ENCODE data around the gene ATP1A2. TPM values are rescaled to one million over a fixed set of nuclear protein-coding genes. Genes with fewer than 3 reads are reported as not detected.

Gene ATP1A2
- total RNA-seq, 4 donors from 2014 or later = 1.1 to 5.8 (median 5.0) TPM

- TF ChIP-seq POLR2A (IDR thresholded peaks at IDR 0.05) = no peak
- no peak for TF ChIP-seq CTCF (IDR thresholded peaks at IDR 0.05)
- no peak overlapping the region for H3K4me3 ChIP-seq (ENCODE audit: low read depth, poor library complexity, severe bottlenecking)
- WGBS, 2 donors = 72 to 86% methylated on average over 7 of the region's 7 CpGs
- no peak for DNase-seq (ENCODE audit: low spot score in 2 of 2)
- intact Hi-C loops (cut with DNase I; ENCODE audit: low total_unique reads) = no loop called here
Observed at GRCh38 chr1:160187407-160187806, 71.8 kb downstream of the ATP1A2 start.

- no peak overlapping the region for H3K4me3 ChIP-seq (ENCODE audit: low read depth, poor library complexity, severe bottlenecking)
- WGBS, 2 donors = 83 to 88% methylated on average over 7 of the region's 7 CpGs
- intact Hi-C loops (cut with DNase I; ENCODE audit: low total_unique reads) = loop anchor here (2.0 kb wide), 1 partner anchor 66 kb away; no protein-coding TSS in a partner anchor
- TF ChIP-seq POLR2A (IDR thresholded peaks at IDR 0.05) (no peak), CTCF (IDR thresholded peaks at IDR 0.05) (no peak)
- no peak for DNase-seq (ENCODE audit: low spot score in 2 of 2)
Observed at GRCh38 chr1:160188341-160188740, 72.8 kb downstream of the ATP1A2 start.

- H3K4me3 ChIP-seq (ENCODE audit: low read depth, poor library complexity, severe bottlenecking) = no peak within 1 kb of the TSS
- TF ChIP-seq CTCF (IDR thresholded peaks at IDR 0.05) = no peak
- no peak for TF ChIP-seq POLR2A (IDR thresholded peaks at IDR 0.05)
- WGBS, 2 donors = 56 to 63% methylated on average over 15 of the region's 15 CpGs
- intact Hi-C loops (cut with DNase I; ENCODE audit: low total_unique reads) = loop anchor here (2.0 to 10.0 kb wide), 4 partner anchors 62 to 102 kb away; no protein-coding TSS in a partner anchor
- no peak for DNase-seq (ENCODE audit: low spot score in 2 of 2)
Observed at GRCh38 chr1:160189649-160190625, 74.4 kb downstream of the ATP1A2 start, which contains the start of gene CASQ1. CASQ1 (plus strand) TSS chr1:160190575; CDS start chr1:160190752, 177 bp downstream.

GRCh38 chr1:160191756-160192155 lies 76.2 kb downstream of the ATP1A2 start:
- DNase-seq (ENCODE audit: low spot score in 2 of 2) = no peak
- 95 to 97% methylated on average over 3 of the region's 3 CpGs for WGBS, 2 donors
- intact Hi-C loops (cut with DNase I; ENCODE audit: low total_unique reads) = loop anchor here (5.0 to 10.0 kb wide), 3 partner anchors 61 to 101 kb away; no protein-coding TSS in a partner anchor
- no peak for TF ChIP-seq POLR2A (IDR thresholded peaks at IDR 0.05)
- no peak overlapping the region for H3K4me3 ChIP-seq (ENCODE audit: low read depth, poor library complexity, severe bottlenecking)

- TF ChIP-seq CTCF (IDR thresholded peaks at IDR 0.05) (no peak), POLR2A (IDR thresholded peaks at IDR 0.05) (no peak)
- H3K4me3 ChIP-seq (ENCODE audit: low read depth, poor library complexity, severe bottlenecking) = no peak overlapping the region
- intact Hi-C loops (cut with DNase I; ENCODE audit: low total_unique reads) = loop anchor here (5.0 to 10.0 kb wide), 3 partner anchors 60 to 100 kb away; no protein-coding TSS in a partner anchor
- no peak for DNase-seq (ENCODE audit: low spot score in 2 of 2)
Observed at GRCh38 chr1:160192234-160192633, 76.7 kb downstream of the ATP1A2 start.

Other genes starting within 250 kb of the ATP1A2 start
- 1 to 10 TPM in 1 of 4 donors, under 1 TPM in 3; 0.46 to 3.0 (median 0.66) TPM for gene CFAP45, start 215.6 kb upstream of the ATP1A2 start, total RNA-seq
- gene TAGLN2, start 190.3 kb upstream of the ATP1A2 start, total RNA-seq = 100 to 1,000 TPM; 244 to 413 (median 306) TPM
- gene IGSF9, start 170.1 kb upstream of the ATP1A2 start, total RNA-seq = 10 to 100 TPM; 17.7 to 29.6 (median 19.6) TPM
- not detected for gene SLAMF9, start 161.5 kb upstream of the ATP1A2 start, total RNA-seq
- gene PIGM, start 83.8 kb upstream of the ATP1A2 start, total RNA-seq = 1 to 10 TPM; 2.4 to 4.5 (median 3.6) TPM
- not detected for gene KCNJ10, start 45.6 kb upstream of the ATP1A2 start, total RNA-seq
- gene KCNJ9, start 34.2 kb upstream of the ATP1A2 start, total RNA-seq = under 1 TPM in 1 of 4 donors, not detected in 3; 0.12 TPM
- gene IGSF8, start 17.1 kb upstream of the ATP1A2 start, total RNA-seq = 10 to 100 TPM; 44.5 to 74.5 (median 54.9) TPM
- under 1 TPM in 1 of 4 donors, not detected in 3; 0.32 TPM for gene ATP1A4, start 35.8 kb downstream of the ATP1A2 start, total RNA-seq
- gene CASQ1, start 74.8 kb downstream of the ATP1A2 start, total RNA-seq = under 1 TPM in 2 of 4 donors, not detected in 2; 0.12 to 0.23 TPM
- gene PEA15, start 89.6 kb downstream of the ATP1A2 start, total RNA-seq = 10 to 100 TPM; 50.7 to 76.6 (median 60.1) TPM
- gene DCAF8, start 146.8 kb downstream of the ATP1A2 start, total RNA-seq = 100 to 1,000 TPM in 2 of 4 donors, 10 to 100 TPM in 2; 90.2 to 141 (median 97.9) TPM
- 10 to 100 TPM; 33.4 to 52.9 (median 48.2) TPM for gene PEX19, start 169.4 kb downstream of the ATP1A2 start, total RNA-seq
- gene COPA, start 227.5 kb downstream of the ATP1A2 start, total RNA-seq = 10 to 100 TPM; 72.3 to 93.6 (median 80.2) TPM
- 10 to 100 TPM; 37.2 to 64.9 (median 48.3) TPM for gene NCSTN, start 227.6 kb downstream of the ATP1A2 start, total RNA-seq